Stimulated activated CD8-positive, alpha-beta memory T cell treated with anti-CD3 and anti-CD28 coated beads, Interleukin-15, amount 100 ng/mL, for 1 hour (primary cell): Measurements from ENCODE around the gene CFAP69.
"Not testable (repeated sequence)": the region's sequence is repeated elsewhere in the genome, so short reads cannot be mapped to it uniquely, and the experiment has no call there.

Experiments
- DNase-seq: peaks from one replicate; pipeline ENCODE4 v3.0.0-alpha.2; 2020; ENCODE audit warnings: low read depth

CFAP69 gene

DNA sequence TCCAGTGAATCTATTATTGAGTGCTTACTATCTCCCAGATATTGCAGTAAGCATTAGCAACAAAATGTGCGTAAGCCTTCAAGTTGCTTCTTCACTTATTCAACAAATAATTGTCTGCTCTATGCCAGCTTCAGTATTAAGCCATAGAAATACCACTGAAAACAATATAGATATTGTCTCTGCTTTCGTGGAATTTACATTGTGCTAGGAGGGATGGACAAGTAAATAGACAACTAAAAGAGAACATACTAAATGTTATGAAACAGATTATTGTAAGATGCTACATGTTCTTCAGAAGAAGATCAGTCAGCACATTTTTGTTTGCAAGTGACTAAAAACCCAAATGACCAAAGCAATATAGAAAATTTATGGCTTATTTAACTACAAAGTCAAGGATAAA, 27.3 kb downstream of the CFAP69 start:
- no peak for DNase-seq

DNA sequence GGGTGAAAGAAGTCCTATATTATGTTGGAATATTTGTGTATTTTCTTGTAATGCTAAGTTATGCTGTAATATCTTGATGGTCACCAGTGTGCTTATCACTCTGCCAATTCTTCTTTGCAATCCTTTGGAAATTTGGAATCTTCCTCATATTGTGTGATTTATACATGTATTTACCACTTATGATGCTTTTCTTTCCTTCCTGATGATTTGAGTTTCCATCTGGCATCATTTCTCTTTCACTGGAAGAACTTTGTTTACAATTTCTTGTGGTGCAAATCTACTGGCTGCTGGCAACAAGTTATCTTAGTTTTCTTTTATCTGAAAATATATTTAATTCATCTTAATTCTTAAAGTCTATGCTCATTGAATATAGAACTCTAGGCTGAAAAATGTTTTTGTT, 29.2 kb downstream of the CFAP69 start:
- DNase-seq: no peak

DNA sequence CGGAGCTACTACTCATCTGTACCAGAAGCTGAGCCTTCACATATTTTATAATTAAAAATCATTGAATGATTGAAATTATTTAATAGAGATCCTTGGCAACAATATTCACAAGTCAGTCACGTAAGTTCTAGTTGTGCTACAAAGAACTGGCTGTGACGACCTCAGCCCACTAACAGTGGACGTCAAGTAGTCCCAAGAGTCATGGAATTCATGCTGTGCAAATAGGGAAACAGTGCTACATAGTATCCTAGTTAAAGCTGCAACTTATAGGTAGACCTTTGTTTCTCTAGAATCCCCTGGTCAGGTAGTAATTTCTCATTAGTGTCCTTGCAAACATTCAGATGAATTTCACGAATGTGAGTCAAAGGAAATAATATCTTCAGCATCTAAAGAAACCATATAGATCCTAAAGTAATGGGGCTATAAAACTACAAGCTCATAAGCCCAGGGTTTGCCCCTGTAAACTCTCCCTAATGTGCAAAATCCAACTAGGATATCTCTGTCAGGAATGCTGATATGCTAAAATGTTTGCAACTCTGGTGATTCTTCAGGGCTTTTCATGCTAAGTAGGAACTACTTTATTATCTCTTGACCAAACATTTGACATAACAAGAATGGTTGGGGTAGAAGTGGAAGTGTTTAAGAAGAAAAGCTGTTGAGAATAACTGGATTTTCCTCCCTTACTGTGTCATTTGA, 31.2 kb downstream of the CFAP69 start:
- no peak for DNase-seq

DNA sequence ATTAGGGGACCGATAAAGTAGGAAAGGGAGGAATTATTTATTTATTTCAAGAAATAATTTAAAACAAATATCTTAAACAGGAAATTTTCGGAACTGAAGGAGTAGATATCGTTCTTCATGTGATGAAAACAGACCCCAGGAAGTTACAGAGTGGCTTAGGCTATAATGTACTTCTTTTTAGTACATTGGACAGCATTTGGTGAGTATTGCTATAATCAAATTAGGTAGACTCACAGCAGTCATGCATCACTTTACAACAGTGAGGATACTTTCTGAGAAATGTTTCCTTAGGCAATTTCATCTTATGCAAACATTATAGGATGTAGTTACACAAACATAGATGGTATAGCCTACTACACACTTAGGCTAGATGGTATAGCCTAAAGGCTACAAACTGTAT, 43.2 kb downstream of the CFAP69 start:
- no peak for DNase-seq

DNA sequence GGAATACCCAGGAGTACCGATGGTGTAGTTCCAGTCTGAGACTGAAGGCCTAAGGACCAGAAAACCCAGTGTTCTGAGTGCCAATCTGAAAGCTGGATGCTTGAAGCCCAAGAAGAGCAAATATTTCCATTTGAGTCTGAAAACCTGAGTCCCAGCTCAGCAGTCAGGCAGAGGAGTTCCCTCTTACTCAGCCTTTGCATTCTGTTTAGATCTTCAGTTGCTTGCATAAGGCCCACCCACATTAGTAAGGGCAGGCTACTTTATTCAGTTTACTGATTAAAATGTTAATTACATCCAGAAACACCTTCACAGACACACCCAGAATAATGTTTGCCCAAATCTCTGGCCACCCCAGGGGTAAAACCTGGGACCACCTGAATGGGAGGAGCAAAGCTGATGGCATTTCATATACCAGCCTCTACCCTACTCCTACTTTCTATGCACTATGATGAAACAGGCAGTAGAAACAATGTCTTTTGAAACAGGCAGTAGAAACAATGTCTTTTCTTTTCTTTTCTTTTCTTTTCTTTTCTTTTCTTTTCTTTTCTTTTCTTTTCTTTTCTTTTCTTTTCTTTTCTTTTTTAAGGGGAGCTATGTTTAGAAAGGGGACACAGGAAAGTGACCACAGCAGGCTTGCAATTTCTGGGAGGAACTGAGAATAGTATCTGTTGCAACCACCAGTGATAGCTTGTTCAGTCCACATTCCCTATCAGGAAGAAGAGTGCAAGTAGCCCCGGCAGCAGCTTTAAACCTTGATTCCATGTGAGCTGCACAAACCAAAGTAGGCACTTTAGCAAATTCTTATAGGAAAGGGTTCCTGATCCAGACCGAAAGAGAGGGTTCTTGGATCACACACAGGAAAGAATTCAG, 45.5 kb downstream of the CFAP69 start:
- no peak for DNase-seq

DNA sequence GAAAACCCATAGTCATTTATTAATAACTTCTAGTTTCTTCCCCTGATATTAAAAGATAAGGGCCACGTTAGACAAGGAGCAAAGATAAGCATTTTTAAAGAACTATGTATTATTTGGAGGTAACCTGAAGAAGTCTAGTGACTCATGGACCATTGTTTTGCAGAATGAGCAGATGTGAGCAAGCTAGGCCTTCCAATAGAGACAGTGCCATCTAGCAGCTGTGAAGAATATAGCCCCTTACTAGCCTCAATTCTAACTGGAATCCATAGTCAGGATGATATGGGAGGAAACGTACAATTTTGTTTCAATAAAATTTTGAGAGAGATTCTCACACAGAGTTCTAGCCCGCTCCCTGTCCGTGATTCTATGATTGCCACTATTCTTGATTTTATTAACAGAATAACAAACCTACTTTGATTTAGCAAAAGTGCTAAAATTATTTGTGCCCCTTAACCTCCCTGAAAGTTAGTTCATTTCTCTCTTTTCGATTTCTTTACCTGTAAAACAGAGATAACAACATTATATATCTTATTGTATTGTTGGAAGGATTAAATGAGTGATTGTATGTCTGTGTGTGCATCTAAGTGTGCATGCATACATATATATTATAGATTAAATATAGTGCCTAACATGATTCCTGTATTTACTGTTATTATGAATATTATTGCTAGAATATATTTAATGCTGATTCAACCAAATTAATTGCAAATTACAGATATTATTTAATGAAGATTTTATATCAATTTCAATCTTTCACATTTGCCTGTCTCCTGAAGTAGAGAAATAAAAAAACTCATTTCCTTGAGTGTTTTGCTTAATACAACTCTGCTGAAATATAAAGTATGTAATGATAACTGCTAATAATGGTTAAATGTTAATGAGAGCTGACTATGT, 53.4 kb downstream of the CFAP69 start:
- DNase-seq: no peak

DNA sequence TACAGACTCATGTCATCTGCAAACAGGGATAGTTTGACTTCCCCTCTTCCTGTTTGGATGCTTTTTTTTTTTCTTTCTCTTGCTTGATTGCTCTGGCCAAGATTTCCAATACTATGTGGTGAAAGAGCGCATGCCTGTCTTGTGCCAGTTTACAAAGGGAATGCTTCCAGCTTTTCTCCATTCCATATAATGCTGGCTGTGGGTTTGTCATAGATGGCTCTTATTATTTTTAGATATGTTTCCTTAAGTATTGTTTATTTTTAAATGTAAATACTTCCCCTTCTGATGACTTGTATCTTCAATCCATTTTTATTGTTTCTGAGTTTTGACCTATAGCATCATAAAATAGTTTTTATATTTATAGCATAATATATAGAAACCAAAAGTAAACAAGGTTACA, 58.3 kb downstream of the CFAP69 start:
- no peak for DNase-seq

DNA sequence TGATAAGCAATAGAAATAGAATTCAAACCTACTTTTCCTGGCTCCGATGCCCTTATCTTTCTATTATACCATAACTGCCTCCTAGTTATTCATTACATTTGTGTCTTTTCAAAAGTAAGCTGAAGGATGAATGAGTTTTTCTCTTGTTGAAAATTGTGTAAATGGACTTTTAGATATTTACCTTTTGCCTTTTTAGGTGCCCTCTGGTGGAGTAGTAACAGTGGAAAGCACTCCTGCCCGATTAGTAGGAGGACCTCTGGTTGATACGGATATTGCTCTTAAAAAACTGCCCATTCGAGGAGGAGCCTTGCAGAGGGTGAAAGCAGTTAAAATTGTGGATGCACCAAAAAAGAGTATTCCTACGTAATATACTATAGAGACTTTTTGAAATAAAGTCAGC, 64.9 kb downstream of the CFAP69 start:
- no peak for DNase-seq

DNA sequence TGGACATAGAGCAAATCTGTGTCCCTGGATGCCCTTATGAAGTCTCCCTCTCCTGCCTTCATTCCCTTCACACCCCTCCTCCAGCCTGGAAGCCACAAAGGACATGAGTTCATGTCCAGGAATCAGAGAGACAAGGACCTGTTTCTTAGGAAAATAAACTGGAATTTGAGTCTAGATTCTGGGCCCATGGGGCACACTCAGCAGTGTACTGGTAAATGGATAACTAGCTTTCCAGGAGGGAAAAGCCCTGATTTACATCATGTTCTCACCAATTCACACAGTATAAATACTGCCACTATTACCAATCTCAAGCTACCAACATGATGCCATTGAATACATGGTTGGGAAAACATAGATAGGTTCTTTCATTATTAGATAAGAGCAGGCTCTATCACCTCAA, 66.2 kb downstream of the CFAP69 start:
- no peak for DNase-seq

DNA sequence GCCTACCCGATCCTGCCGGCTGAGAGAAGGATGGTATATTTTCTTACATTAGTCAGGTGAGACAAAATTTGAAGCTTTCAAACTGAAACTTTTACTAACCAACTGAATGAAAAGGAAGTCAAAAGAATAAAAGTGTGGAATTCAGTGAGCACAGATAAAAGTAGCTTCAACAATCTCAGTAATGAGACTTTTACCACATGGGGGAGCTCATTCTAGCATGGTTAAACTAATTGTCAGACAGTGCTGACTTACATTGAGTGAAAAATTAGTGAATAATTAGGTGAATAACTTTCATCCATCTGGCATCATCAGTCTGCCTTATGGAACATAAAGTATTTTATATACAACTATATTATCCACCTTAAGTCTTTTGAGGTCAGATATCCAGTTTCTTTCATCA, 67.8 kb downstream of the CFAP69 start:
- no peak for DNase-seq

DNA sequence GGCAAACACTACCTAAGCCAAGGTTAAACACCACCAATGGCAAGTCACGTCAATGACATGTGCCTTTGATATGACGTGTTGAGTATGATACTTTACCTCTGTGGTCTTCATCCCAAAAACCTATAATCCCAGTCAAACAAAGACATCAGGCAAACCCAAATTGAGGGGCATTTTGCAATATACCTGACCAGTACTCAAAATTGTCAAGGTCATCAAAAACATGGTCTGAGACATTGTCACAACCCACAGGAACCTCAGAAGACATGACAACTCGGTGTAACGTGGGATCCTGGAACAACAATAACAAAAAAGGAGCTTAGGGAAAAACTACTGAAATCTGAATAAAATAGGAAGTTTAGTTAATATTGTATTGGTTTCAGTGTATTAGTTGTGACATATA, 68.9 kb downstream of the CFAP69 start:
- DNase-seq: no peak

DNA sequence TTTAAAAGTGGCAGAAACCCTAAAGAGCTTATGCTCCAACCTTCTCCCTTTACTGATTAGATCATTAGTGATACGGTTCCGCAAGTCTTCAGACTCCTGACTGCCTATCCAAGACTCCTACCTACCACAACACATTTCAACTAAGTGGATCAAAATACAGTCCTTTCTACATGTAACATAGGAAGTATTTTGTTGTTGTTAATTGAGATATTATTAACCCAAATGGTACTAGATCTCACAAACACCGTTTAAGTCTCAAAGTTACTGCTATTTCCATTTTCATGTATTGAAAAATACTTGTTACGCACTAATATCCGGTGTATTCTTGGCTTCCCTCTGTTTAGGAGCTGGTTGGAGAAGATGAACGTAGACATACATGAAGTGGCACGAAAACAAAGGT, 75.0 kb downstream of the CFAP69 start:
- DNase-seq: no peak

DNA sequence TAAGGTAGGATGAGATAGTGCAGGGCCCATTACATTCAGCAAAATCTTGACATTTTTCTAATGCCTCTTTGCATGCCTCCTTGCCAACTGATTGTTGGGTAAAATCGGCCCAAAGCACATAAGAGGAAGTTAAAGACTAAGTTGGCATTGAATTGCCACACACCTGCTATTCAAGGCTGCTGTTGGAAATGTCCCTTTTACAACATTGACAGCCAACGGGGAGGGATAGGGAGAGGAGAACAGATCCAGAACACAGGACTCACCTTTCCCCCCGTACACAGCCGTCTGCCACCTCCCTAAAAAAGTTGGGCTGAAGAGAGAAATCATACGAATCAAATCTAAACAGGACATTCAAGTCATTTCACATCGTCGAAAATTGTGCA, 75.4 kb downstream of the CFAP69 start:
- DNase-seq: no peak

DNA sequence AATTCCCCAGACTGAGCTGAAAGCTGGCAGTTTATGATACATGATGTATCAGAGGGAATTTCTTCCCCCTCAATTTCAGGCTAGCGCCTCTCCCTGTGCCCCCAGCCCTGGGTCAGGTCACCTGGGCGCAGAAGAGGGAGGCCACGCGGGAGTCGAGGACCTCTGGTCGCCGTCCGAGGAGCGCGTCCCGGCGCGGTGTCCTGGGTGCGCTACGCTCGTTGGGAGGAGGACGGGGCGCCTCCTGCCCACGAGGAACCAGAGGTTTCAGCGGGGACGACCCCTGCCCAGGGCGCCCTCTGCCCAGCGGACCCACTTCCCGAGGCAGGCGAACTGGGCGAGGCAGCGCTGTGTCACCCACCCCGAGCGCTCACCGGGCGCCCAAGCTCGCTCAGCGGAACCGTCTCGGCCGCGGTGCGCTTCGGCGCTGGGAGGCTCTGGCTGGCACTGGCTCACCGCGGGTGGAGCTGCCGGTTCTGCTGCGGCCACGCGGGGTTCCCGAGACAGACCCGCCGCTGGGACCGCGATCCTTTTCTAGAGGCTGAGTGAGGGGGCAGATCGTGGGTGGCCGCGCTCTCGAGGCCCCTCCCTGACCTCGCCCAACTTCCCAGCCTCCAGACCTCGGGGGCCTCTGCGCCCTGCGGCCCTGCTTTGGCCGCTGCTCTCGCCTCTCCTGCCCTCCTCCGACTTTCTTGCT, 76.0 kb downstream of the CFAP69 start, which contains the start of gene FAM237B:
Gene FAM237B (minus strand): TSS at position 504 of the 694 bp plus-strand sequence. CDS start 1,556 bp downstream, outside the sequence.
- DNase-seq: no peak

DNA sequence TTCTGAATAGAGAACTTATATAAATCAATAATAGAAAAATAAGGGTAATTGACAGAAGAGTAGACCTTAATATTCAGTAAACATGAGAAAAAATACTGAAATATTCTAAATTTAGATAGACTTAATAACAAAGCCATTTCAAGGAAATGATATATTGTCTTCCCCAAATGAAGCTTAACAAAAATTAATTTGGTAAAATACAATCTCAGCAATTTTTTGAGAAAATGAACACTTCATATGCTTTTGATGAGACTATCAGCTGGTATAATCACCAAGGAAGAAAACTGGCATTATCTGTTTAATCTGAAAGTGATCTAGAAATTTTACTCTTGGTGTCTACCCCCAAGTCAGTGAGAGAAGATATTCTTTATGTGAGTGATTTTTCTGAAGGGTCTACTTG, 77.9 kb downstream of the CFAP69 start:
- DNase-seq: no peak

DNA sequence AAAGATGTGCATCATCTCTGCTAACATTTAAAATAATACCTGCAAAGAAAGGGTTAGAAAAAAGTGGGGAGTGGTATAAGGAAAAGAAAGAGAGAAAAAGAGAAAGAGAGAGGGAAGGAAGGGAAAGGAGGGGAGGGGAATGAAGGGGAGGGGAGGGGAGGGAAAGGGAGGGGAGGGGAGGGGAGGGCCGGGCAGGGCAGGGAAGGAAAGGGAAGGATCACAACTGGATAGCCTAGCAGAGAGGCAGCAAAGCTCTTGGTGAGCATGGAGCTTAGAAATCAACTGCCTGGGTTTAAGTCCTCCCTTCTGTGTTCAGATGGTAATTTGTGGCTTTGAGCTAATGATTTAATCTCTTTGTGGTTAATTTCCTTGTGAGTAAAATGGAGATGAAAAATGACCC, 81.5 kb downstream of the CFAP69 start:
- DNase-seq: no peak

DNA sequence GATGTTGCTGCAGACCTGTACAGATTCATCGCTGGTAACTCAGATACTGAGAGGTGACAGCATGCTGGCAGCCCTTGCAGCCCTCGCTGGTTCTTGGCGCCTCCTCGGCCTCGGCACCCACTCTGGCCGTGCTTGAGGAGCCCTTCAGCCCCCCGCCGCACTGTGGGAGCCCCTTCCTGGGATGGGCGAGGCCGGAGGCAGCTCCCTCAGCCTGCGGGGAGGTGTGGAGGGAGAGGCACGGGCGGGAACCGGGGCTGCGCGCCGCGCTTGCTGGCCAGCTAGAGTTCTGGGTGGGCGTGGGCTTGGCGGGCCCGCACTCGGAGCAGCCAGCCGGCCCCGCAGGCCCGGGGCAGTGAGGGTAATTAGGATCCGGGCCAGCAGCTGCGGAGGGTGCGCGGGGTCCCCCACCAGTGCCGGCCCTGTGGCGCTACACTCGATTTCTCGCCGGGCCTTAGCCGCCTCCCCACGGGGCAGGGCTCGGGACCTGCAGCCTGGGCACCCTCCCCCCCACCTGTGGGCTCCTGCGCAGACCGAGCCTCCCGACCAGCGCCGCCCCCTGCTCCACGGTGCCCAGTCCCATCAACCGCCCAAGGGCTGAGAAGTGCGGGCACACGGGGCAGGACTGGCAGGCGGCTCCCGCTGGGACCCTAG, 89.3 kb downstream of the CFAP69 start:
- no peak for DNase-seq

DNA sequence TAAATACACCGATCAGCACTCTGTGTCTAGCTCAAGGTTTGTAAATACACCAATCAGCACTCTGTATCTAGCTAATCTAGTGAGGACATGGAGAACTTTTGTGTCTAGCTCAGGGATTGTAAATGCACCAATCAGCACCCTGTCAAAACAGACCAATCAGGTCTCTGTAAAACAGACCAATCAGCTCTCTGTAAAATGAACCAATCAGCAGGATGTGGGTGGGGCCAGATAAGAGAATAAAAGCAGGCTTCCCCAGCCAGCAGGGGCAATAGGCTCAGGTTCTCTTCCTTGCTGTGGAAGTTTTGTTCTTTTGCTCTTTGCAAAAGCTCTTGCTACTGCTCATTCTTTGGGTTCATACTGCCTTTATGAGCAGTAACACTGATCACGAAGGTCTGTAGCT, 90.0 kb downstream of the CFAP69 start:
- DNase-seq: not testable (repeated sequence)

DNA sequence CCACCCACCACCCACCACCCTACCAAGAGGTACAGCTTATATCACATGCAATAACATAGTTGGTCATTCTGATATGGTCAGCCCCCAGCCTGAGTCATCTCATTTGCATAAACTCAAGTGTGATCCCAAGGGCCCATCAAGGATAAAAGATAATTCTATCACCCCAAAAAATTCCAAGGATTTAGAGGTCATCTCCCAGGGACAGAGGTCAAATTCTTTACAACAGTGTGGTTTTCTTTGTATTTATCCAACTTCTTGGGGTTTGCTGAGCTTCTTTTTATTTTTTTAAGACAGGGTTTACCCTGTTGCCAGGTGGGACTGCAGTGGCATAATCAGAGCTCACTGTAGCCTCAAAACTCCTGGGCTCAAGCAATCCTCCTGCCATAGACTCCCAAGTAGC, 92.1 kb downstream of the CFAP69 start:
- DNase-seq: no peak

DNA sequence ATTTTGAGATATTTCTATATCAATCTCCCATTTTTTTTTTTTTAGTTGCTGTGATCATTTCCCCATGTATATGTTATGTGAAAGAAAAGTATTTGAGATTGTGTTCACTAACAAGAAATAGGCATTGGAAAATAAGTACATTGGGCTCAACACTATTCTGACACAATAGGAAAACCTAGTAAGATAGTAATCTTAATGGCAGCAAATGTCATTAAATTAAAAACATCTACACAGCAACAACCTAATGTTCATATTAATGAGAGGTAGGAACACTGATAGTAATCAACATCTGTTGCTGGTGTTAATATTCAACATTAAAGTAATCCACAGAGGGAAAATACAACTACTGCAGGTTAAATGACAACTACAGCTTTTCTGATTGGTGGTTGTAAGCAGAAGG, 100.0 kb downstream of the CFAP69 start:
- DNase-seq: no peak

DNA sequence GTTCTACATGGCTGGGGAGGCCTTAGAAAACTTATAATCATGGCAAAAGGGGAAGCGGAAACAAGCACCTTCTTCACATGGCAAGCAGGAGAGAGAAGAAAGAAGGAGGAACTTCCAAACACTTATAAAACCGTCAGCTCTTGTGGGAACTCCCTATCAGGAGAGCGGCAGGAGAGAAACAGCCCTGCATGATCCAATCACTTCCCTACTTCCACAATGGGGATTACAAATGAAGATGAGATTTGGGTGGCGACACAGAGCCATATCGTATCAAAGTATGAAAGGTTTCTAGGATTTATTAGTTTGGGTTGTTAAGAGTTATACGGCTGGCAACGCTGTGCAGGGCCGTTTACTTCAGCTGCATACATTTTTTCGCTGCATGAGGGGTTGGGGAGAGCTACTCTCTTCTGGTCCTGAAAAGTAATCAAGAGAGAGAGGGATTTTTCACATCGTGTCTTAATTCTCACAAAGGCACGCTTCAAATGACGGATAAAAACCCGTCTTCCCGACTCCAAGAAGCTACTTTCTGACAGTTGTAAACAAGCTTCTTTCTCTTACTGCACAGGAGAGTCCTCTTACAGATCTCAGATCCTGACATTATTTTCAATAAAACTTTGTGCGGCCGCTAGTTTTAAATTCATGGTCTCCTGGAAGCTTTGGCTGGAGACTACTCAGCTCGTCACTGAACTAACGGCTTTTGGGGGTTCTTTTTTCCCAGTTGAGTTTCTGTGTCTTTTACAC, 100.8 kb downstream of the CFAP69 start:
- DNase-seq: no peak
